ENCODE results near the gene MRAP2.

DNA sequence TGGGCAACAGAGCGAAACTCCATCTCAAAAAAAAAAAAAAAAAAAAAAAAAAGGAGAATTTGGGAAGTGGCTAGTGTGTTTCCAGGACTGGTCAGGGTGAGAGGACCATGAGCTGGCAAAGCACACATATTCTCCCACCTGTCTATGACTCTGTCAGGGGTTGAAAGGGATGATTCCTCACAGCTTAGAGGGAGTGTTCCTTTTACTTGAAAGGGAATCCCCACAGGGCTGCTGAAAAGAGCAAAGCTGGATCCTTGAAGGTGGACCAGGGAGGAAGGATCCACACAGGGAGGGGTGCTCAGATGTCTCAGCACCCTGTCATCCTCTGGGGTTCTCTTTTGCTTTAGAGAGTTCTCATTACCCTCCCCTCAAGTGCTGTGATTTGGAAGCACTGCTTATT is 13.2 kb downstream of the MRAP2 start:
- TF ChIP-seq CTCF (IDR thresholded peaks at IDR 0.05) (no peak), POLR2A (IDR thresholded peaks at IDR 0.05) (no peak)
